PC-9 (cell line): ENCODE data around the gene MALRD1.

ENCODE experiments used
- CTCF ChIP-seq: fragments of 200-600 bp; sonication (generic); conservative IDR thresholded peaks from 2 replicates; pipeline ENCODE4 v1.6.1; 2017; ENCODE audit warnings: mixed run types, antibody characterized with exemption, mild to moderate bottlenecking, moderate library complexity
- EZH2 ChIP-seq: fragments of 200-600 bp; sonication (generic); IDR thresholded peaks from 2 replicates; pipeline ENCODE4 v1.8.0; 2017; ENCODE audit warnings: antibody characterized with exemption, low read depth

GRCh38 chr10:19014034-19014433, 34.6 kb upstream of the MALRD1 start:
- TF ChIP-seq CTCF (no peak), EZH2 (no peak)
